Osteoblast (primary cell): ENCODE results near the gene TPCN2. TPM values are rescaled to one million over a fixed set of nuclear protein-coding genes. Genes with fewer than 3 reads are reported as not detected.
A peak's percentile ranks its signal among the peaks of the same experiment; 100 is the strongest.

Experiments
- DNase-seq: peaks from one replicate; pipeline ENCODE4 v3.0.0; 2011; ENCODE audit warnings: low spot score, mixed read lengths; ENCODE audit not compliant: insufficient read length; ENCODE audit errors: missing footprints
- H2AFZ ChIP-seq: 2 replicates; pipeline ENCODE4 v1.6.0; 2011; ENCODE audit warnings: mild to moderate bottlenecking, low read length
- H3K27ac ChIP-seq: 2 replicates; pipeline ENCODE4 v1.5.1; 2011; ENCODE audit warnings: mild to moderate bottlenecking, low read depth, low read length, moderate library complexity
- H3K27me3 ChIP-seq: 2 replicates; pipeline ENCODE4 v1.6.0; 2012; ENCODE audit warnings: mild to moderate bottlenecking, control low read depth, inconsistent platforms, low read length, moderate library complexity; ENCODE audit not compliant: insufficient read depth
- H3K36me3 ChIP-seq: 2 replicates; pipeline ENCODE4 v1.5.1; 2011; ENCODE audit warnings: mild to moderate bottlenecking, low read length, control low read depth, moderate library complexity; ENCODE audit not compliant: insufficient read depth
- H3K4me1 ChIP-seq: 2 replicates; pipeline ENCODE4 v1.5.1; 2011; ENCODE audit warnings: mild to moderate bottlenecking, low read length, control low read depth, moderate library complexity; ENCODE audit not compliant: insufficient read depth
- H3K4me2 ChIP-seq: 2 replicates; pipeline ENCODE4 v1.6.0; 2011; ENCODE audit warnings: mild to moderate bottlenecking, low read length; ENCODE audit not compliant: insufficient read depth
- H3K4me3 ChIP-seq: fragments of 200-600 bp; sonication (generic); 3 replicates; pipeline ENCODE4 v1.5.1; 2012; ENCODE audit warnings: mild to moderate bottlenecking, low read length, inconsistent platforms; ENCODE audit not compliant: insufficient read depth
- H3K79me2 ChIP-seq: 2 replicates; pipeline ENCODE4 v1.6.0; 2012; ENCODE audit warnings: mild to moderate bottlenecking, low read length, control low read depth, inconsistent platforms; ENCODE audit not compliant: insufficient read depth
- H3K9me3 ChIP-seq: 2 replicates; pipeline ENCODE4 v1.5.1; 2011; ENCODE audit warnings: low read depth, low read length, control low read depth
- H4K20me1 ChIP-seq: 2 replicates; pipeline ENCODE4 v1.6.0; 2012; ENCODE audit warnings: mild to moderate bottlenecking, low read length, control low read depth; ENCODE audit not compliant: insufficient read depth
- CTCF ChIP-seq: IDR thresholded peaks from 2 replicates; pipeline ENCODE4 v1.5.1; 2011; ENCODE audit warnings: mild to moderate bottlenecking, low read depth, low read length, moderate library complexity; ENCODE audit errors: extremely low read depth
- total RNA-seq: library from RNA; depleted of rRNA; stranded (reverse); fragments of >200 nt; gene quantifications from 2 replicates; pipeline ENCODE4 v1.2.3, GENCODE V29; 2012

The TPCN2 gene
- total RNA-seq, 1 donor = 14.1 TPM

- DNase-seq = peak; percentile 75
- no peaks in the 10 kb centered on the region for H3K4me1 ChIP-seq
- H3K36me3 ChIP-seq = peaks cover 3% of the 10 kb centered on the region
- peaks cover 27% of the 10 kb centered on the region for H4K20me1 ChIP-seq
- TF ChIP-seq CTCF = no peak
- H3K27ac ChIP-seq = no peak overlapping the region
- no peaks in the 10 kb centered on the region for H3K9me3 ChIP-seq
- H2AFZ ChIP-seq = no peak overlapping the region
- H3K27me3 ChIP-seq = no peaks in the 10 kb centered on the region
- peaks cover 4% of the 10 kb centered on the region for H3K79me2 ChIP-seq
- H3K4me3 ChIP-seq = no peak overlapping the region
- no peak overlapping the region for H3K4me2 ChIP-seq
Measured at GRCh38 chr11:69062169-69062855, 13.6 kb downstream of the TPCN2 start.

- Histone ChIP-seq H3K27ac (no peak overlapping the region), H2AFZ (no peak overlapping the region), H4K20me1 (peaks cover 27% of the 10 kb centered on the region), H3K4me3 (no peak overlapping the region), H3K79me2 (peaks cover 4% of the 10 kb centered on the region), H3K36me3 (no peaks in the 10 kb centered on the region), H3K4me1 (no peaks in the 10 kb centered on the region), H3K27me3 (no peaks in the 10 kb centered on the region), H3K4me2 (no peak overlapping the region), H3K9me3 (no peaks in the 10 kb centered on the region)
- DNase-seq = peak; percentile 81
- no peak for TF ChIP-seq CTCF
Measured at GRCh38 chr11:69062873-69063651, 14.3 kb downstream of the TPCN2 start.

GRCh38 chr11:69063652-69064260 lies 15.0 kb downstream of the TPCN2 start:
- Histone ChIP-seq H3K9me3 (no peaks in the 10 kb centered on the region), H3K4me2 (no peak overlapping the region), H3K27ac (no peak overlapping the region), H3K79me2 (peaks cover 4% of the 10 kb centered on the region), H3K36me3 (no peaks in the 10 kb centered on the region), H4K20me1 (peaks cover 27% of the 10 kb centered on the region), H3K27me3 (no peaks in the 10 kb centered on the region), H3K4me3 (no peak overlapping the region), H3K4me1 (no peaks in the 10 kb centered on the region), H2AFZ (no peak overlapping the region)
- no peak for TF ChIP-seq CTCF
- peak; percentile 68 for DNase-seq
